HCT116 (cell line): ENCODE results near the gene PRKAR2A.
"Not testable (repeated sequence)": the region's sequence is repeated elsewhere in the genome, so short reads cannot be mapped to it uniquely, and the experiment has no call there.

Source experiments
- CTCF ChIP-seq, 3 experiments: fragments of 200-600 bp in 1 of 3; sonication (generic) in 1 of 3; IDR thresholded peaks in 2 of 3; conservative IDR thresholded peaks in 1 of 3; 2 replicates each; pipeline ENCODE4 v1.5.1; 2012 to 2017; ENCODE audit warnings: low read depth in 2 of 3, low read length in 2 of 3, antibody characterized with exemption in 1 of 3, borderline replicate concordance in 1 of 3, control low read depth in 1 of 3, mild to moderate bottlenecking in 1 of 3, mixed read lengths in 1 of 3, mixed run types in 1 of 3, moderate library complexity in 1 of 3; ENCODE audit not compliant: insufficient read depth in 1 of 3
- POLR2A ChIP-seq: IDR thresholded peaks from 2 replicates; pipeline ENCODE4 v1.7.0; 2011; ENCODE audit warnings: borderline replicate concordance; ENCODE audit not compliant: insufficient read depth, insufficient read length; ENCODE audit errors: extremely low read depth
- POLR2AphosphoS5 ChIP-seq: IDR thresholded peaks from 2 replicates; pipeline ENCODE4 v1.6.1; 2011; ENCODE audit warnings: mild to moderate bottlenecking, low read depth, low read length, moderate library complexity
- SIN3A ChIP-seq: IDR thresholded peaks from 2 replicates; pipeline ENCODE4 v1.6.1; 2012; ENCODE audit warnings: low read depth
- SP1 ChIP-seq: IDR thresholded peaks from 2 replicates; pipeline ENCODE4 v1.6.1; 2012; ENCODE audit warnings: low read depth
- YY1 ChIP-seq: IDR thresholded peaks from 2 replicates; pipeline ENCODE4 v1.6.1; 2011; ENCODE audit warnings: low read length, low read depth, moderate library complexity, mild to moderate bottlenecking; ENCODE audit not compliant: insufficient replicate concordance; ENCODE audit errors: extremely low read depth

- not testable (repeated sequence) for TF ChIP-seq SIN3A; CTCF (IDR thresholded peaks at IDR 0.05 in 2 of 3, conservative IDR thresholded peaks at IDR 0.05 in 1 of 3; ENCODE audit: borderline replicate concordance in 1 of 3, insufficient read depth in 1 of 3, low read depth in 2 of 3, low read length in 2 of 3); POLR2AphosphoS5; POLR2A; SP1; YY1
Observed at GRCh38 chr3:48759991-48760540, 87.6 kb downstream of the PRKAR2A start.
